ENCODE results near the gene ZNF287. TPM values are rescaled to one million over a fixed set of nuclear protein-coding genes. Genes with fewer than 3 reads are reported as not detected.

Gene ZNF287
- total RNA-seq: 4.6 and 5.7 TPM in 2 replicates

DNA sequence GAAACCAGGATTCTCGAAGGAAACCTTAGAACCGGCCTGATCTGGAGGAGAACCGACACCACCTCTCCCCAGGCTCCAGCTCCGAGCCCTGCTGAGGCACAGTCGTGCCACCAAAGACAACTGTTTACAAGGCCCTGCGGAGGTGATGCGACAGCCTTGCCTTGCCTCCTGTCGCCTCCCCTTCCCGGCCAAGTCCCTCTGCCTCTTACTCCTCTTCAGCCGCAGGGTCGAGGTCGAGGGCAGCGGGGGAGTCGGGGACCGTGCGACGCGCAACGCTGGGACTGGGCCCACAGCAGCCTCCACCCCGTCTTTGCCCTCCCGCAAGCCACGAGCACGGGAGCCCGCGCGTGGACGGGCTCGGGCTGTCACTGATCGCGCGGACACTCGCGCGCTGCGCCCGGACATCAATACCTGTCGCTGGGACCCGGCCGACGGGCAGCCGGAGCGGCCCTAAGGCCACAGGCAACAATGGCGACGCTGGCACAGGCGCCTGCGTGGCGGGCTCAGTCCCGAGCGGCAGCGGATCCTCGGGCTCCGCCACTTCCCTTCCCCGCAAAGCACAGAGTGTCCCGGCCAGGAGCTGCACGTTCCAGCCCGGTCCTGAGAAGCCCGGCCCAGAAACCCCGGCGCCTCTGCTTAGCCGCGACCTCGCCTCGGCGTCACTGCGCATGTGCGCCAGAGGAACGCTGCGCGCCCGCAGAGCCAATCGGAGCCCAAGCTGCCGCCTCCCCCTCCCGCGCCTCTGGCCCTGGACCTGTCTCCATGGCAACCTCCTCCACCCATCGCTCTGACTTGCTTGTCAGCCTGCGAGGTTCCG lies at the start of gene ZNF287:
Gene ZNF287 (minus strand): TSS at position 664 of the 817 bp plus-strand sequence. CDS start 1,473 bp downstream, outside the sequence.

Other genes starting within 250 kb of the ZNF287 start
- 36.0 and 40.6 TPM in 2 replicates for gene CENPV, start 215.7 kb downstream of the ZNF287 start, total RNA-seq
- 1,084 and 1,241 TPM in 2 replicates for gene UBB, start 188.1 kb downstream of the ZNF287 start, total RNA-seq
- gene TRPV2, start 153.6 kb downstream of the ZNF287 start, total RNA-seq: 188 and 220 TPM in 2 replicates
- 0.29 and 1.8 TPM in 2 replicates for gene LRRC75A, start 77.0 kb downstream of the ZNF287 start, total RNA-seq
- 1.8 and 2.6 TPM in 2 replicates for gene ZNF624, start 84.6 kb upstream of the ZNF287 start, total RNA-seq
- gene CCDC144A, start 121.0 kb upstream of the ZNF287 start, total RNA-seq: under 0.01 and 0.71 TPM in 2 replicates